ENCODE results near the gene ZNF75A.

DNA sequence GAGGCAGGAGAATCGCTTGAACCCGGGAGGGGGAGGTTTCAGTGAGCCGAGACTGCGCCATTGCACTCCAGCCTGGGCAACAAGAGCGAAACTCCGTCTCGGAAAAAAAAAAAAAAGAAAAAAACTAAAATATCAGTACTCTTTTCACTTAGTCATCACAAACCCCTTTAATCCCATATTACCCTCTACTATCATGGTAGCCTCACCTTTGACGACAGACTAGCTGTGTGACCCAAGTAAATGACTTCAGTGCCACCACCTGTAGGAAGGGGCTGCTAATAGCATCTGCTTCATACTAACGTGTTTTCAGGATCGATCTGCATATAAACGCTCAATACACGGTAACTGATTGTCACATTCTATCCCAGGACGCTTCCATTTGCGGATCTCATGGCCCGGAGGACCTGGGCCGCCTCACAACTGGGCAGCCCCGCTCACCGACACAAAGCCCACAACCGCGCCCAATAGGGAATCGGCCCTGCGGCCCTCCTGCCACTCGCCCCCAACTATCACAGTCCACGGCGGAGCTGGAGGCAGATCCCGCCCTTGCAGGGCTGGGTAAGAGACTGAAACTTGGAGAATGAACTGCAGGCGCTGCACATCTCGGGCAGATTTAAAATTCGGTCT, 23.1 kb upstream of the ZNF75A start:
- TF ChIP-seq, protein P1, sequence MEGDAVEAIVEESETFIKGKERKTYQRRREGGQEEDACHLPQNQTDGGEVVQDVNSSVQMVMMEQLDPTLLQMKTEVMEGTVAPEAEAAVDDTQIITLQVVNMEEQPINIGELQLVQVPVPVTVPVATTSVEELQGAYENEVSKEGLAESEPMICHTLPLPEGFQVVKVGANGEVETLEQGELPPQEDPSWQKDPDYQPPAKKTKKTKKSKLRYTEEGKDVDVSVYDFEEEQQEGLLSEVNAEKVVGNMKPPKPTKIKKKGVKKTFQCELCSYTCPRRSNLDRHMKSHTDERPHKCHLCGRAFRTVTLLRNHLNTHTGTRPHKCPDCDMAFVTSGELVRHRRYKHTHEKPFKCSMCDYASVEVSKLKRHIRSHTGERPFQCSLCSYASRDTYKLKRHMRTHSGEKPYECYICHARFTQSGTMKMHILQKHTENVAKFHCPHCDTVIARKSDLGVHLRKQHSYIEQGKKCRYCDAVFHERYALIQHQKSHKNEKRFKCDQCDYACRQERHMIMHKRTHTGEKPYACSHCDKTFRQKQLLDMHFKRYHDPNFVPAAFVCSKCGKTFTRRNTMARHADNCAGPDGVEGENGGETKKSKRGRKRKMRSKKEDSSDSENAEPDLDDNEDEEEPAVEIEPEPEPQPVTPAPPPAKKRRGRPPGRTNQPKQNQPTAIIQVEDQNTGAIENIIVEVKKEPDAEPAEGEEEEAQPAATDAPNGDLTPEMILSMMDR (IDR thresholded peaks at IDR 0.05; ENCODE audit: low read depth, low read length, poor library complexity, severe bottlenecking), result no peak
- no peak for TF ChIP-seq EZH2phosphoT487 (IDR thresholded peaks at IDR 0.05; ENCODE audit: borderline replicate concordance, low read length)
